K562 treated with DMSO at 1 percent for 12 hours (cell line): ENCODE results near the gene ZMYM4. TPM values are rescaled to one million over a fixed set of nuclear protein-coding genes. Genes with fewer than 3 reads are reported as not detected.

ENCODE experiments used
- total RNA-seq: library from RNA; unstranded; fragments of 300-600 nt; gene quantifications from 2 replicates; pipeline ENCODE4 v1.2.3, GENCODE V29; 2022; ENCODE audit not compliant: insufficient read depth

The ZMYM4 gene
- 8.8 and 51.6 TPM in 2 replicates for total RNA-seq

DNA sequence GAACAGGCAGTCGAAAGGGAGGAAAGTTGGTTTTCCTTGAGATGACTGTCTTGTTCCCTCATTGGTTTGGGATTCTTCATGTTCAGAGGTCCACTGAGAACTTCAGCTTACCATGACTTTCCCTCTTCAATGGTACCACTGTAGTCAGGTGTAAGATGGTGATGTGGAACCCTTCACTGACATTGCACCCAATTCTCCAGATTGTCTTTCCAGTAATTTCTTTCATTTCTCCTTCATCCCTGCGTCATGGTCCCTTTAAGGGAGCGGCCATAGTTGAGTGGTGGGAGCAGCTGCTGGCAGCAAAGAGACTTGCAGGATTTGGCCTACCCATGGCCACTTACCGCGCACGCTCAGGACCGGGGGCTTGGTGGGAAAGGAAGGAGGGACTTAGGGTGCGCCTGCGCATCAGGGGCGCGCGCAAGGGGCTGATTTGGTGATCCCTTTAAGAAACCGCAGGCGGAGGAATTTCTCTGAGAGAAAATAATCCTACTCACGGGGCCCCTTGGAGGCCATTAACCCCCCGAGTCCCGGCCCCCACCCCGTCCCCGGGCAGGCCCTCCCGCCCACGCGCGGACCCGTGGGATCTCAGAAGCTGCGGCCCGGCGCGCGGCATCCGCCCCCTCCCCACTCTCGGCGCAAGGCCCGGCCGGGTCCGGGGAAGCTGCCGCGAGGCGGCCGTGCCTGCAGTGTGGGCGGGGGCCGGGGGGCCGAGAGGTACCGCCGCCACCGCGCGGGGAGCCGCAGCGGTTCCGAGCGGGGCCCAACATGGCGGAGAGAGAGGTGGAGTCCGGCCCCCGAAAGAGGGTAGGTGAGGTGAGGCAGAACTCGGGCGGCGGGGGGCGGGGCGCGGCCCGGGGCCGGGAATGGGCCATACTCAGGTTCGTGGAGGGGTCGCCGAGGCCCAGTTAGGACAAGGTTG is at the start of gene ZMYM4:
TSS of gene ZMYM4 (plus strand) at position 428 of the 919 bp plus-strand sequence. CDS start at position 766, 338 bp downstream.

Other genes with a start within 250 kb of the ZMYM4 start
- gene ZMYM6, start 236.8 kb upstream of the ZMYM4 start, total RNA-seq = 3.1 and 10.4 TPM in 2 replicates
- 2.5 and 12.0 TPM in 2 replicates for gene ZMYM1, start 189.3 kb upstream of the ZMYM4 start, total RNA-seq
- 144 and 280 TPM in 2 replicates for gene SFPQ, start 75.6 kb upstream of the ZMYM4 start, total RNA-seq